GM19025 (cell line): ENCODE results near the gene CRYBB3.
"Not testable (repeated sequence)": the region's sequence is repeated elsewhere in the genome, so short reads cannot be mapped to it uniquely, and the experiment has no call there.

Source experiments
- ATAC-seq: cut with Tn5 transposase; IDR thresholded peaks from one replicate; pipeline ENCODE4 v1.9.1; 2021; ENCODE audit warnings: mild to moderate bottlenecking, low read depth, moderate library complexity; ENCODE audit not compliant: unreplicated experiment

Gene CRYBB3

DNA sequence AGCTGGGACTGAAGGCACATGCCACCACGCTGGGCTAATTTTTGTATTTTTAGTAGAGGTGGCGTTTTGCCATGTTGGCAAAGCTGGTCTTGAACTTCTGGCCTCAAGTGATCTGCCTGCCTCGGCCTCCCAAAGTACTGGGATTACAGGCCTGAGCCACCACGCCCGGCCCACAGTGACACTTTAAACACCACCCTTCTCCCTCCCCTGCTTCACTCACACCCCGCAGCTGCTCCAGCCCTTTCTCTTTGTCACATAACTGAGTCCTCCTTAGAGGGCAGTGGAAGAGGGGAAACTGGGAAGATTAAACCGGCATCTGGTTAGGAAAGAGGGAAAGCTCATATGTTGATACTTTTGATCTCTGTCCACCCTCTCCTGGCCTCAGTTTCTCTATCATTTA lies 4.9 kb downstream of the CRYBB3 start:
- not testable (repeated sequence) for ATAC-seq

DNA sequence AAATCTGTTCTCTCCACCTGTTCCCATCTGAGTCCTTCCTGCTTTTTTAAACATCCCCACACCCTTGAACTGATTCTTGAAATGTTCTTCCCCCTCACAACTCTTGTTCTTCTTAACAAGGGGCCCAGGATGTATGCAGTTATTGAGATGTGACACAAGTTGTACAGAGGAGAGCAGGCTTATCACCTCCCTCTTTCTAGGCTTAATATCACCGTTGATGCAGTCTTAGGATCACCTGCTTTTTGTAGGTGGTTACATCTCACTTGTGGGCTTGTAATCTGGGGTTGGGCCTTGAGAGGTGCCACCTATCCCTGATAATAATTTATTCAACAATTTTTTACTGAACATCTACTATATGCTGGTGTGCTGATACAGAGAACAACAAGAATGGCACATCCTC lies 6.2 kb downstream of the CRYBB3 start:
- ATAC-seq = no peak

DNA sequence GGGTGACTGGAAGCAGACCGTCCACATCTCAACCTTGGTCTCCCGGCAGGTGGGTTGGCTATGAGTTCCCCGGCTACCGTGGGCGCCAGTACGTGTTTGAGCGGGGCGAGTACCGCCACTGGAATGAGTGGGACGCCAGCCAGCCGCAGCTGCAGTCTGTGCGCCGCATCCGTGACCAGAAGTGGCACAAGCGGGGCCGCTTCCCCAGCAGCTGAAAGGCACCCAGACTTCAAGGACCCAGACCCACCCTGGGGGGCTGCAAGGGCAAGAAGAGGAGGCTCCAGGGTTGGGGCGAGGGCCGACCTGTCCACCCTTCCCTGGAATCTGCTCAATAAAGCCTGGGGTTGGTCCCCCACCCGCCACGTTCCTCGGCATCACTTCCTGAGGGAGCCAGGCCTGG lies 7.3 kb downstream of the CRYBB3 start:
- no peak for ATAC-seq

DNA sequence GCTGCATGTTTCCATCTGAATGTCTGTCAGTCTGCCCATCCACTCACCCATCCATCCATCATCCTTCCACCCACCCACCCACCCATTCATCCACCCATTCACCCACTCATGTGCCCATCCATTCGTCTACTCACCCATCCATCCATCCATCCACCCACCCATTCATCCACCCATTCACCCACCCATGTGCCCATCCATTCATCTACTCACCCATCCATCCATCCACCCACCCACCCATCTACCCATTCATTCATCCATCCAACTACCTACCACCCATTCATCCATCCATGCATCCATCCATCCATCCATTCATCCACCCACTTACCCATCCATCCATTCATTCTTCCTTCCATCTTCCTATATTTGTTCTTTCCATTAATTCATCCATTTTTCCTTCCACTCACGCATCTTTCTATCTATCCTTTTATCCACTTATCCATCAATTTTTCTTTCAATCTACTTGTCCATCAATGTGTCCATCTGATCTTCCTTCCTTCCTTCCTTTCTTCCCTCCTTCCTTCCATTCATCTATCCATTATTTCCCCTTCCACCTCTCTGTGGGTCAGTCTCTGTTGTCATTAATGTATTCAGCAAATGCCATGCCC lies 8.0 kb downstream of the CRYBB3 start:
- ATAC-seq = no peak

DNA sequence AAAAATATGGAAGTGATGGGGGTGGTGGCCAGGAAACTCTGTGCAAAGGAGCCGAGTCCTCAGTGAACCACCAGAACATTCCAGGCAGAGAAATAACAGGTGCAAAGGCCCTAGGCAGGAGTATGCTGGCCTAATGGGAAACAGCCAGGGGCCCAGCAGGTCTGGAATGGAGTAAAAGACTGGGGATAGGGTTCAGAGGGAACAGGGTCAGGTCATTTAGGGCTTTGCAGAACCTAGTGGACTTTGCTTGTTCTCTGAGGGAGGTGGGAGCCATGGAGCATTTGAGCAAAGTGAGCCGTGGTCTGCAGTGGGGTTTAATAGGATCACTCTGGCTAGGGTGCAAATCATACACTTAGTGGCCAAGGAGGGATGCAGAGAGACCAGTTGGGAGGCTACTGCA lies 8.7 kb downstream of the CRYBB3 start:
- ATAC-seq = no peak

DNA sequence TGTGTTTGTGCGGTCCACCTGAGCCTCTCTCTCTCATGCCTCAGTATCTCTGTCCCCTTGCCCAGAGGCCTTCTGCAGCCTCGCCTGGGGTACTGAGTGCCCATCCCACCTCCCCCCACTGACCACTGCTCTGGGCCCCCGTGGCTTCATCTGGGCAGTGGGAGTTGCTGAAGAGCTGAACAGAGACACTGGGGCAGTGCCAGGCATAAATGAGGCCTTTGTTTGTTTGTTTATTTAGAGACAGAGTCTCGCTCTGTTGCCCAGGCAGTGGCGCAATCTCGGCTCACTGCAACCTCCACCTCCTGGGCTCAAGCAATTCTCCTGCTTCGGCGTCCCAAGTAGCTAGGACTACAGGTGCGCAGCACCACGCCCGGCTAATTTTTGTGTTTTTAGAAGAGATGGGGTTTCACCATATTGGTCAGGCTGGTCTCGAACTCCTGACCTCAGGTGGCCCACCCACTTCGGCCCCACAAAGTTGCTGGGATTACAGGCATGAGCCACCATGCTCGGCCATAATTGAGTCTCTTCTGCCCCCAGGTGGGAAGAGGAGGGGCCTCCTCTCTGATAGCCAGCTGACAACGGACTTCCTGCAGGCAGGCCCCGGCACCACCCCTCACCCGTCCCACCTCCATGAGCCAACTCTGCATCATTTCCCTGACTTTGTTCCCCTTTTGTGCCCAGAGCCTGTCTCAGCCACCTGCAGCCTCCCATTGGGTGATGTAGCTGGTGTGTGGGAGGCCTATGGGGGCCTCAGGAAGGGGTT lies 9.3 kb downstream of the CRYBB3 start:
- no peak for ATAC-seq

DNA sequence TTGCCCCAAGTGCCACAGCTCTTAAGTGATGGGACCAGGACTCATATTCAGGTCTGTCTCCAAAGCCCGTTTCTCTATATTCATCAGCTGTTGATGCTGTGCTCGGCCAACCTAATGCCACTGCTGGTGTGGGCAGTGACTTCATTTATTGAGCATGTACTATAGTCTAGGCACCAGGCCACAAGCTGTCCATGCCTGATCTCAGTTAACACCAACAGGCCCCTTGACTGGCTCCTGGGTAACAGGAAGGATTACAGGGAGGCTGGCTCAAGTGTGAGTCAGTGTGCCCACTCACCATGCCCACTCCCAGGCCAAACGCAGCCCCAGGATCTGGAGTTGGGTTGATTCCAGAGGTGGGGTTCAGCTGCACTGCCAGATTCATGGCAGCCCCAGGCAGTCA lies 11.1 kb downstream of the CRYBB3 start:
- ATAC-seq = no peak

DNA sequence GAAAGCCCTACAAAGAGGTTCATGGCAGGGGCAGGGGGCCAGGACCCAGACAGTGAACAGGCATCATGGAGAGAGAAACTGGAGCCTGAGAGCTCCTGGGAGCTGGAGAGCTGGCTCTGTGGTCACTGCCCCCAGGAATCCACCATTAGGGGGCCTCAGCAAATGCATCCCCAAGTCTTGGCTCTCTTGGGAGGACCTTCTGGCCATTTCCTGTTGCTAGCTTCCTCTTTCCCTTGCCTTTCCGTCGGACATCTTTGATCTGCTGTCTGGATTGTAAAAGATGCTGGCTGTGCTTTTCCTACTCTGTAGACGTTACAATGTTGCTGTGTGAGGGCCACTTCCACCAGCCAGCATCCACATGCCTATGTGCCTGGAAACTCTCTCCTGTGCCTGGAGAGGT lies 12.7 kb downstream of the CRYBB3 start:
- ATAC-seq = no peak

DNA sequence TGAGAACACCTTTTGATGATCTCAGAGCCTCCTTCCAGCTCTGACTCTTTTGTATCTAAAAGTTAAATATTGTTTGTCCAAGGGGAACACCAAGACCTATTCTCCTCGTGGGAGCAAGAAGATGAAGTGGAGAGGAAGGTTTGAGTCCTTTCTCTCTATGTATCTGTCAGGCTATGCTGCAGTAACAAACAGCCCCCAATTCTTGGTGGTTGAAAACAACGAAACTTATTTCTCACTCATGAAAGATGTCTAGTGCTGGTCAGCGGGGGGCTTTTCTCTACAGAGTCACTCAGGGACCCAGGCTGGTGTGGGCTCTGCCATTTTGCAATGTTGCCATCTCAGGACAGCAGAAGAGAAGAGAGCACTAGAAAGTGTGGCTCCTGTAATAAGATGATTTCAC lies 13.6 kb downstream of the CRYBB3 start:
- ATAC-seq = no peak

DNA sequence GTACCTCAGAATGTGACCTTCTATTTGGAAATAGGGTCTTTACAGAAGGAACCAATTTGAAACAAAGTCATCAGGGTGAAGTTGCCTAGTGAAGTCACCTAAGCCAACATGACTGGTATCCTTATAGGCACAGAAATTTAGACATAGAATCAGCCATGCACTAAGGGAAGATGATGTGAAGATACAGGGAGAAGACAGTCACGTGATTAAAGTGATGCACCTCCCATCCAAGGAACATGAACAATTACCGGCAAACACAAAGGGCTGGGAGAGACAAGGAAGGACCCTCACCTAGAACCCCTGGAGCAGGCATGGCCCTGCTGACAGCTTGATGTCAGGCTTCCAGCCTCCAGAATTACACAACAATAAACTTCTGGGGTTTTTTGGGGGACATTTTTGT lies 16.6 kb downstream of the CRYBB3 start:
- ATAC-seq = no peak

DNA sequence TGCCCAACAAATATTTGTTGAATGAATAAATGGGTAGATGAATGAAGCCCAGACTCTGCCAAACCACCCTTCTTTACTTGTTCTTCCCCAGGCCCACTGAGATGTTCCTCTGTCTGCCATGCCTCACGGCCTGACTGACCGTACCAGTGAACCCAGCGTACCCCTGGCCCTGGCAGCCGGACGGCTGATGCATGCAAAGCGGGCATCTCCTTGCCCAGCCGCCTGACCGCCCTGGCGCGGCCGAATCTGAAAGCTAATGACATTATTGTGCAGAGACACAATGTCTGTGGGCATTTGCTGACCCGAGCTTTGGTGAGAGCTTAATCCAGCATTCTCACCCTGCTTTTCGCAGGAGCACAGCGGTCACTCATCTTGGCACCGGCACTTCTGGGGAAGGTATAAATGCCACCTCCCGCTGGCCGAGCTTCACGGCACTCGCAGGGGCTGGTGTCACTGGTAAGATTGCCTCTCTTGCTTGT lies 19.6 kb downstream of the CRYBB3 start, which contains the start of gene CRYBB2:
TSS of gene CRYBB2 (plus strand) at position 429 of the 479 bp plus-strand sequence. CDS start 1,791 bp downstream, outside the sequence.
- no peak for ATAC-seq

DNA sequence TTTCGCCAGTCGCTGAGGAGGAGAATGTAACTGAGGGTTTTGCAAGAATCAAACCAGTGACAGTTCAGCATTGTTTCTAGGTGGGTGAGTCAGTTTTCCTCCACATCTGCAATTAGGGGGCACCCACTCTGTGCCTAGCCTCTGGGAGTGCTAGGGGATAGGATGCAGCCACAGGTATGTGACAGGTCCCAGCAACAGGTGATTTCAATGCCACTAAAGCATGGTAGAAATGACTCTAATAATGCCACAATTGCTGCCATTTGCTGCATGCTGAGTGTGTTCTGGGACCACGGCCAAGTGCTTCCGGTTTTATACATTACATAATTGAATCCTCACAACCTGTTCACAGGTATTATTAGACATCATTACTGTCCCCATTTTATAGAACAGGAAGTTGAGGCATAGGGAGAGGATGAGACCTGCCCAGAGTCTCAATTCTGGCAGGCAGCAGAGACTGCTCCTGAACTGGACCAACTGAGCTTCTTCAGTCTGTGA lies 20.3 kb downstream of the CRYBB3 start:
- ATAC-seq = no peak

DNA sequence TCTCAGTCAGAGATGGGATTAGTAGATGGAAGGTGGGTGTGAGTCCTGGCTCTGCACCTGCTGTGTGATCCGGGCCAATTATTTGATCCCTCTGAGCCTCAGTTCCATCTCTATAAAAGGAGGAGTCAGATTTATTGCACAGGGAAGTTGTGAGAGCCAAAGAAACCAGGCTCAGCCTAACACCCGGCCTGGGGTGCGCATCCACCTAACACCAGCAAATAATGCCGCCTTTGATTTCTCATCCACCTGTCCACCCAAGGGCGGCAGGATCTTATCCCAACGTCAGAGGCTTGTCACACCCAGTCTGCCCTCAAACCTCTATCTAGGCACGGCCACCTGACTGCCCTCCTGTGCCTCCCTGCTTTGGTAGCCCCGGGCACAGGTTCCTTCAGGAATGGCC lies 22.1 kb downstream of the CRYBB3 start:
- no peak for ATAC-seq

DNA sequence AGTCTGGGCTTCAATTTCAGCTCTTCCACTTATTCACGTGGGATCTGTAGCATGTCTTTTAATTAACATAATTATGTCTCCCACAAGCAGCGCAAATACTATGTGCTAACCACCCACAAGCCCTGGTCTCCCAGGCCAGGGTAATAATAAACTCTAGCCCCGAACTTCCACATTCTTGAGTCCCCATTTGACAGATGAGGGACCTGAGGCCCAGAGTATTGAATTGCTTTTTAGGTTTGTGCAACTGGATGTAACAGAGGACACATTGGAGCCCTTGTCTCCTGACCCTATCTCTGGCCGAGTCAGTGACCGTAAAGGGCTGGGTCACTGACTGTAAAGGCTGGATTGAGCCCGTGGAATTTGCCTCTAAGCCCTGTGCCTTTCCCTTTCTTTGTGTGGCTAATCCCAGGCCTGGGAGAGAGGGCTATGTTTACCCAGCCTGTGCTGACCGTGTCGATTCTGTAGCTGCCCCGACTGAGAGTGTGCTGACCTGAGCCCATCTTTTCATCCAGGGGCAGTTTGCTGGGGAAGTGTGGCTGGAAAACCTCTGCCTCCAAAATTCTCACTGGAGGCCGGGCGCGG lies 23.7 kb downstream of the CRYBB3 start:
- no peak for ATAC-seq

DNA sequence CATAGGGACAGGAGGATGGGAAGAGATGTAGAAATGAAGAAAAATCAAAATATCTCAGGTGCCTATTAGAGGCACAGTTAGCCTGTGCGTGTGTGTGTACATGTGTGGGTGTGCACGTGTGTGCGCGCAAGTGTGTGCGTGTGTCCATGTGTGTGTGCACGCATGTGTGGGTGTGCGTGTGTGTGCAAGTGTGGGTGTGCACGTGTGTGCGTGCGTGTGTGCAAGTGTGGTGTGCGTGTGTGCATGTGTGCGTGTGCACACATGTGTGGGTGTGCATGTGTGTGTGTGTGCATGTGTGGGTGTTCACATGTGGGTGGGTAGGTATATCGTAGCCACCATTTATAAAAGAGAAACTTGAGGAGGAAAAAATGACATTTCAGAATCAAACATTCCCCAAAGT lies 29.2 kb downstream of the CRYBB3 start:
- no peak for ATAC-seq

DNA sequence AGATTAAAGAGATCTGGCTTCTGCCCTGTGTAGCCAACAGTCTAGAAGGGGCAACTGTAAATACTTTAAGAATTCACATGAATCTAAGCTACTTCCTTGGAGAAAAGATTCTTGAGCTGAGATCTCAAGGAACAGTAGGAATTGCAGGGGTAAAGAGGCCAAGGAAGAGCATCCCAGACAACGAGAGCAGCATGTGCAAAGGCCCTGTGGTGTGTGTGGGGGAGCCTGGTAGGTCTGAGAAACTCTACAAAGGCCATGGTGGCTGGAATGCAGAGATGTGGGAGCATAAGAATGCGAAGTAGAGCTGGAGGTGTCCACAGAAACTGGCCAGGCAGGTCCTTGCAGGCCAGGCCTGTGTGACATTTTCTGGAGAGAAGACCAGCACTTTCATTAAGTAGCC lies 31.1 kb downstream of the CRYBB3 start:
- ATAC-seq = not testable (repeated sequence)

DNA sequence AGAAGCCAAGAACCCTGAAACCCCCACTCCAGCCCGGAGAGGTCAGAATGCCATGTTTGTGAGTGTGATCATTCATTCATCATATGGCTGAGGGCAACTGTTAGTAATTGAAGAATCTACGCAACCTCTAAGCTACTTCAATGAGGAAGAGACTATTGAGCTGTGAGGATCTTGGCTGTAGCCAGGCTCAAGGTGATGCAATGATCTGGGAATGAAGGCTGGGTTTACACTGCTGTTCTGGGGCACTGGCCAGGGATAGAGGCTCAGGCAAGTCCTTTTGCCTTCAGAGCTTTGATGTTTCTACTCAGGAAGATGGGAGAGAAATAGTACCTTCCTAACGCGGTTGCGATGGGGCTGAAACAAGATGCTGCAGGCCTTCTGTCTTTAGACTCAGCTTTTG lies 32.6 kb downstream of the CRYBB3 start:
- no peak for ATAC-seq

DNA sequence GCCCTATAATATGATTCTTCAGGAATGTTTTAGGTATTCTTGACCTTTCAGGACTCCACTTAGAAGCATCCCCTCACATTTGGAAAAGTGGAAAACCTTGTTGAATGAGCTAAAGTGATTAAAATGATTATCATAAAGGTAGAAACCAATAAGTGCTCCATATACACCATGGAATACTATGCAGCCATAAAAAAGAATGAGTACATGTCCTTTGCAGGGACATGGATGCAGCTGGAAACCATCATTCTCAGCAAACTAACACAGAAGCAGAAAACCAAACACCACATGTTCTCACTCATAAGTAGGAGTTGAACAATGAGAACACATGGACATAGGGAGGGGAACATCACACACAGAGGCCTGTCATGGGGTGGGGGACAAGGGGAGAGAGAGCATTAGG lies 34.0 kb downstream of the CRYBB3 start:
- ATAC-seq = not testable (repeated sequence)

DNA sequence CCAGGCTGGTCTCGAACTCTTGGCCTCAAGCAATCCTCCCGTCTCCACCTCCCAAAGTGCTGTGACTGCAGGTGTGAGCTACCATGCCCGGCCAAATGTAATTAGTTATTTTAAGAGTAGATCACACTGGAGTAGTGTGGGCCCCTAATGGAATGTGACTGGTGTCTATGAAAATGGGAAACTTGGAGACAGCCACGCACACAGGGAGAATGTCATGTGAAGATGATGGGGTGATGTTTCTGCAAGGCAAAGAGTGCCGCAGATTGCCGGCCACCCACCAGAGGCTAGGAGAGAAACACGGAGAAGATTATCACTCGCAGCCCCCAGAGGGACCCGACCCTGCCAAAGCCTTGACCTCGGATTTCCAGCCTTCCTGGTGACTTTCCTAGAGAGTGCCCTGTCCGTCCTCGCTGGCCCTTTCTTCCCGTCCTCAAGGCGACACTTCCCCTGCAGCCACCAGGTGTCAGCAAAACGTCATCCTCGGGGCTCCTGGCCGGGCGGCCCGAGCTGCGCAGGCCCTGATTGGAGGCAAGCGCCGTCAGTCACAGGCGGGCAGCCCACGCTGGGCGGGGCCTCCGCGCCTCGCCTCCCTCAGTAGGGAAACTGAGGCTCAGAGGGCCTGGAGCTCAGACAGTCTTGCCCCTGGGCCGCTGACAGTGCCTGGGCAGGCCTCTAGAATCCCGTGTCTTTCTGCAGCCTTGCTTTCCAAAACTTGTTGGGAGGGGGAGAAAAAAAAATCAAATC lies 36.1 kb downstream of the CRYBB3 start:
- ATAC-seq = no peak

DNA sequence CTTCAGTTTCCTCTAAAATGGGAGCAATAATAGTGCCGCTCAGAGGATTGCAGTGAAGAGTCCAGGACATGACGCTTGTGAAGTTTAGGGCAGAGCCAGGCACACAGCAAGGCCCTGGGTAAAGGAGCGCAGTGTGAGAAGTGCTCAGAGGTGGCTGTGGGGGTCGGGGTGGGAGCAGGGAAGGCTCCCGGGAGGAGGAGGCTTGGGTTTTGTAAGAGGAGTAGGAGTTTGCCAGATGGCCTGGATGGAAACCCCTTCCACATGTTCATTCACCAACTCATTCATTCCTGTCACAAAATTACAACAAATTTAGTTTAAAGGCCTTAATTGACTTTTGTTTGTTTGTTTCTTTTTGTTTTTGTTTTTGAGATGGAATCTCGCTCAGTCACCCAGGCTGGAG lies 36.8 kb downstream of the CRYBB3 start:
- ATAC-seq = no peak

DNA sequence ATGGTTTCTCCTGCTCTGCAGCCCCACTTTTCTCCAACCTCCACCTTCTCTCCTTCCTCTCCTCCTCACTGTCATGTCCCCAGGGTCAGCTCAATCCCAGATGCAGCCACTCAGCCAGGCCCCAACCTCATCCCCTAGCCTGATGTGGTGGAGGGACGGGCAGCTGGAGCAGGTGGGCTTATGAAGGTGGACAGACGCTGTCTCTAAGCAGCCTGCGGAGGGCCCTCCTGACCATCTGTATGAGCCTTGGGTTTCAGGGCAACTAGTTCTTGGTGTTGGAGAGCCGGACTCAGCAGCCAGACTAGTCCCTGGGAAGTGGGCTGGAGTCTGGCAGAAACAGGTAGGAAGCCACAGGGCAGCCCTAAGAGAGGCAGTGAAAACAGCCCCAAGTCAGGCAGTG lies 37.8 kb downstream of the CRYBB3 start:
- no peak for ATAC-seq
